ENCODE results near the gene COL4A6.

Gene COL4A6

DNA sequence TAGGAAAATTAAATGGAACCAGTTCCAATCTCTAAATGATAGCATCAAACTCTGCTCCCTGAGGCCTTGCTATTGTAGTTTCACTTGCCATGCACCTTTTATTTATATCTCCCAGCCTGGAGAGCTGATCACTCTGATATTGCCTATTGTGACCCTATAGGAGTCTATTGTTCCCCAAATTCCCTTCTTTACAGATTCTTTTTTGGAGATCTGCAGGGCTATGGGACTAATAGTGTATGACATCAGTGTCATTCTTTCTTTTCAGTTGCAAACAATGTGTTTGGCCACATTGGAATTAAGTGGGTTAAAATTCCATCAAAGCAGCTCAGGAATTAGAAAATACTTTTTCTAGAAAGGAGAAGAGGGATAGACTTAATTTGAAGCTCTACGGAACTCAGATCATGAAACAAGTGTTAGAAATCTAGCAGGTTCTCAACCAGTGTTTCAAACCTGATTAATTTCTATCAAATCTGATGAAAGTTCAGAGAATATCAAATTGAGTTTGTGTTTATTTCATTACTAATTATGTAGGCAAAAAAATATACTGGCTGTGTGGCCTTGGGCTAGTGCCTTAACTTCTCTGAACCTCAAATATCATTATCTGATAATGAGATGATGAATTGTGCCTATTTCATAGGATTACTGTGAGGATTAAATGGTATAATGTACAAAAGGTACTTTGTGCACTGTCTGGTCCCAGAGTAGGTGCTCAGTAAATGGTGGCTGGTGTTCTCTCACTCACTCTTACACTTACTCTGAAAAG, 71.4 kb downstream of the COL4A6 start:
- ATAC-seq = no peak
- TF ChIP-seq TCF4 (CRISPR knock-in tag; IDR thresholded peaks at IDR 0.05; ENCODE audit: borderline replicate concordance) (no peak), GLIS3 (CRISPR knock-in tag; IDR thresholded peaks at IDR 0.05) (no peak), ZNF8 (CRISPR knock-in tag; IDR thresholded peaks at IDR 0.05) (no peak), ZFP30 (CRISPR knock-in tag; IDR thresholded peaks at IDR 0.05) (no peak)
- TF ChIP-seq, protein P1, sequence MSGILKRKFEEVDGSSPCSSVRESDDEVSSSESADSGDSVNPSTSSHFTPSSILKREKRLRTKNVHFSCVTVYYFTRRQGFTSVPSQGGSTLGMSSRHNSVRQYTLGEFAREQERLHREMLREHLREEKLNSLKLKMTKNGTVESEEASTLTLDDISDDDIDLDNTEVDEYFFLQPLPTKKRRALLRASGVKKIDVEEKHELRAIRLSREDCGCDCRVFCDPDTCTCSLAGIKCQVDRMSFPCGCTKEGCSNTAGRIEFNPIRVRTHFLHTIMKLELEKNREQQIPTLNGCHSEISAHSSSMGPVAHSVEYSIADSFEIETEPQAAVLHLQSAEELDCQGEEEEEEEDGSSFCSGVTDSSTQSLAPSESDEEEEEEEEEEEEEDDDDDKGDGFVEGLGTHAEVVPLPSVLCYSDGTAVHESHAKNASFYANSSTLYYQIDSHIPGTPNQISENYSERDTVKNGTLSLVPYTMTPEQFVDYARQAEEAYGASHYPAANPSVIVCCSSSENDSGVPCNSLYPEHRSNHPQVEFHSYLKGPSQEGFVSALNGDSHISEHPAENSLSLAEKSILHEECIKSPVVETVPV (CRISPR knock-in tag; IDR thresholded peaks at IDR 0.05) = no peak

DNA sequence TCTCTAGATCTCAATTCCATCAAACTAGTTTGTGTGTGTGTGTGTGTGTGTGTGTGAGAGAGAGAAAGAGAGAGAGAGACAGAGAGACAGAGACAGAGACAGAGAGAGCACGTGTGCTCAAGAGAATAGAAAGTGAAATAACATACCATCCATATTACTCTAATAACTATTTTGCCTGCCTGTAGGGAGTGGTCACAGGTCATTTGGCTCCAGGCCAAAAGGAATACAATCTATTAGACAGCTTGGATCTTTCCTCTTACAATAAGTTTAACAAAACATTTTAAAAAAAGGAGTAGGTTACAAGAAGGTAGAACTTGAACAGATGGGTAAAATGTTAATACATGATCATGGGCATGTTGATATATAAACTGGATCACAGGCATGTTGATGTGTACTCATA, 76.2 kb downstream of the COL4A6 start:
- no peak for ATAC-seq
- TF ChIP-seq ZC3H10 (CRISPR knock-in tag; IDR thresholded peaks at IDR 0.05) (no peak), ZFP30 (CRISPR knock-in tag; IDR thresholded peaks at IDR 0.05) (no peak), ZNF565 (CRISPR knock-in tag; conservative IDR thresholded peaks at IDR 0.05; ENCODE audit: low read depth) (no peak), BACH2 (CRISPR knock-in tag; IDR thresholded peaks at IDR 0.05; ENCODE audit: borderline replicate concordance) (no peak), TOX (CRISPR knock-in tag; IDR thresholded peaks at IDR 0.05; ENCODE audit: borderline replicate concordance) (no peak), RARB (CRISPR knock-in tag; IDR thresholded peaks at IDR 0.05) (no peak), SNAI2 (CRISPR knock-in tag; IDR thresholded peaks at IDR 0.05) (no peak), PPARA (CRISPR knock-in tag; IDR thresholded peaks at IDR 0.05; ENCODE audit: borderline replicate concordance) (no peak), ZNF70 (CRISPR knock-in tag; IDR thresholded peaks at IDR 0.05) (no peak), CSDC2 (CRISPR knock-in tag; IDR thresholded peaks at IDR 0.05) (no peak), ISL1 (CRISPR knock-in tag; IDR thresholded peaks at IDR 0.05) (no peak), ZNF8 (CRISPR knock-in tag; IDR thresholded peaks at IDR 0.05) (no peak), TCF4 (CRISPR knock-in tag; IDR thresholded peaks at IDR 0.05; ENCODE audit: borderline replicate concordance) (no peak), ARNTL (CRISPR knock-in tag; IDR thresholded peaks at IDR 0.05; ENCODE audit: borderline replicate concordance, low read depth) (no peak)
- TF ChIP-seq, protein P1 (CRISPR knock-in tag; IDR thresholded peaks at IDR 0.05) = no peak
- TF ChIP-seq, protein P2, sequence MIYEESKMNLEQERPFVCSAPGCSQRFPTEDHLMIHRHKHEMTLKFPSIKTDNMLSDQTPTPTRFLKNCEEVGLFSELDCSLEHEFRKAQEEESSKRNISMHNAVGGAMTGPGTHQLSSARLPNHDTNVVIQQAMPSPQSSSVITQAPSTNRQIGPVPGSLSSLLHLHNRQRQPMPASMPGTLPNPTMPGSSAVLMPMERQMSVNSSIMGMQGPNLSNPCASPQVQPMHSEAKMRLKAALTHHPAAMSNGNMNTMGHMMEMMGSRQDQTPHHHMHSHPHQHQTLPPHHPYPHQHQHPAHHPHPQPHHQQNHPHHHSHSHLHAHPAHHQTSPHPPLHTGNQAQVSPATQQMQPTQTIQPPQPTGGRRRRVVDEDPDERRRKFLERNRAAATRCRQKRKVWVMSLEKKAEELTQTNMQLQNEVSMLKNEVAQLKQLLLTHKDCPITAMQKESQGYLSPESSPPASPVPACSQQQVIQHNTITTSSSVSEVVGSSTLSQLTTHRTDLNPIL (CRISPR knock-in tag; IDR thresholded peaks at IDR 0.05; ENCODE audit: low read depth) = no peak
- TF ChIP-seq, protein P3, sequence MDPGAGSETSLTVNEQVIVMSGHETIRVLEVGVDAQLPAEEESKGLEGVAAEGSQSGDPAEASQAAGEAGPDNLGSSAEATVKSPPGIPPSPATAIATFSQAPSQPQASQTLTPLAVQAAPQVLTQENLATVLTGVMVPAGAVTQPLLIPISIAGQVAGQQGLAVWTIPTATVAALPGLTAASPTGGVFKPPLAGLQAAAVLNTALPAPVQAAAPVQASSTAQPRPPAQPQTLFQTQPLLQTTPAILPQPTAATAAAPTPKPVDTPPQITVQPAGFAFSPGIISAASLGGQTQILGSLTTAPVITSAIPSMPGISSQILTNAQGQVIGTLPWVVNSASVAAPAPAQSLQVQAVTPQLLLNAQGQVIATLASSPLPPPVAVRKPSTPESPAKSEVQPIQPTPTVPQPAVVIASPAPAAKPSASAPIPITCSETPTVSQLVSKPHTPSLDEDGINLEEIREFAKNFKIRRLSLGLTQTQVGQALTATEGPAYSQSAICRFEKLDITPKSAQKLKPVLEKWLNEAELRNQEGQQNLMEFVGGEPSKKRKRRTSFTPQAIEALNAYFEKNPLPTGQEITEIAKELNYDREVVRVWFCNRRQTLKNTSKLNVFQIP (CRISPR knock-in tag; IDR thresholded peaks at IDR 0.05; ENCODE audit: borderline replicate concordance, low read depth) = no peak
- TF ChIP-seq, protein P4, sequence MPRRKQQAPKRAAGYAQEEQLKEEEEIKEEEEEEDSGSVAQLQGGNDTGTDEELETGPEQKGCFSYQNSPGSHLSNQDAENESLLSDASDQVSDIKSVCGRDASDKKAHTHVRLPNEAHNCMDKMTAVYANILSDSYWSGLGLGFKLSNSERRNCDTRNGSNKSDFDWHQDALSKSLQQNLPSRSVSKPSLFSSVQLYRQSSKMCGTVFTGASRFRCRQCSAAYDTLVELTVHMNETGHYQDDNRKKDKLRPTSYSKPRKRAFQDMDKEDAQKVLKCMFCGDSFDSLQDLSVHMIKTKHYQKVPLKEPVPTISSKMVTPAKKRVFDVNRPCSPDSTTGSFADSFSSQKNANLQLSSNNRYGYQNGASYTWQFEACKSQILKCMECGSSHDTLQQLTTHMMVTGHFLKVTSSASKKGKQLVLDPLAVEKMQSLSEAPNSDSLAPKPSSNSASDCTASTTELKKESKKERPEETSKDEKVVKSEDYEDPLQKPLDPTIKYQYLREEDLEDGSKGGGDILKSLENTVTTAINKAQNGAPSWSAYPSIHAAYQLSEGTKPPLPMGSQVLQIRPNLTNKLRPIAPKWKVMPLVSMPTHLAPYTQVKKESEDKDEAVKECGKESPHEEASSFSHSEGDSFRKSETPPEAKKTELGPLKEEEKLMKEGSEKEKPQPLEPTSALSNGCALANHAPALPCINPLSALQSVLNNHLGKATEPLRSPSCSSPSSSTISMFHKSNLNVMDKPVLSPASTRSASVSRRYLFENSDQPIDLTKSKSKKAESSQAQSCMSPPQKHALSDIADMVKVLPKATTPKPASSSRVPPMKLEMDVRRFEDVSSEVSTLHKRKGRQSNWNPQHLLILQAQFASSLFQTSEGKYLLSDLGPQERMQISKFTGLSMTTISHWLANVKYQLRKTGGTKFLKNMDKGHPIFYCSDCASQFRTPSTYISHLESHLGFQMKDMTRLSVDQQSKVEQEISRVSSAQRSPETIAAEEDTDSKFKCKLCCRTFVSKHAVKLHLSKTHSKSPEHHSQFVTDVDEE (CRISPR knock-in tag; IDR thresholded peaks at IDR 0.05) = no peak

DNA sequence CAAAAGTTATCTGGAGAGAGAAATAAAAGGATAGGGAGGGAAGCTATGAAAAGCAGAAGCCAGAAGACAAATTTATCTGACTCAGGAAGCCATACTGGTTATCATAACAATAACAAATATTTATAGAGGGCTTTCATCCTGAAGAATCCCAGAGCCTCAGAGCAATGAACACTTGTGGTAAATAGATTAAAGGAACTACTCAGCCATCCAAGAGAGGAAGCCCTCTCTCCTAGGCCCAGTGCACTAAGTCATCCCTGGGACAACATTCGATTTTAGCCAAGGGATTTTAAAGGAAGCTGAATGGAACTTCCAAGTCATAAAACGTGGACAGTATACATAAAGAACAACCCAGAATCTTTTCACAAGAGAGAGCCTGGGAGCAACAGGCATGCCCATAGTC, 76.9 kb downstream of the COL4A6 start:
- no peak for ATAC-seq
- TF ChIP-seq ISL1 (CRISPR knock-in tag; IDR thresholded peaks at IDR 0.05) (no peak), SNAI2 (CRISPR knock-in tag; IDR thresholded peaks at IDR 0.05) (no peak), PPARA (CRISPR knock-in tag; IDR thresholded peaks at IDR 0.05; ENCODE audit: borderline replicate concordance) (no peak), ZFP30 (CRISPR knock-in tag; IDR thresholded peaks at IDR 0.05) (no peak), ZNF8 (CRISPR knock-in tag; IDR thresholded peaks at IDR 0.05) (no peak), ZFP3 (CRISPR knock-in tag; IDR thresholded peaks at IDR 0.05) (no peak)
- TF ChIP-seq, protein P3 (CRISPR knock-in tag; IDR thresholded peaks at IDR 0.05; ENCODE audit: borderline replicate concordance, low read depth) = no peak
- TF ChIP-seq, protein P4 (CRISPR knock-in tag; IDR thresholded peaks at IDR 0.05) = no peak
- TF ChIP-seq, protein P1 (CRISPR knock-in tag; IDR thresholded peaks at IDR 0.05) = no peak
